Activated CD8-positive, alpha-beta memory T cell treated with anti-CD3 and anti-CD28 coated beads, Interleukin-2, amount 50 U/mL, for 24 hours (primary cell): ENCODE results near the gene NUCKS1.
A peak's percentile ranks its signal among the peaks of the same experiment; 100 is the strongest.

Experiments used
- DNase-seq: peaks from one replicate; pipeline ENCODE4 v3.0.0-alpha.2; 2020; ENCODE audit errors: extremely low read depth

The NUCKS1 gene

GRCh38 chr1:205750138-205751035 lies at the start of gene NUCKS1:
Gene NUCKS1, minus strand, starts transcription at chr1:205750182. Its CDS starts 209 bp downstream, at chr1:205749973.
- DNase-seq, result peak; percentile 93

GRCh38 chr1:205798577-205798976 lies 48.6 kb upstream of the NUCKS1 start:
- DNase-seq, result no peak

GRCh38 chr1:205797168-205797567 lies 47.2 kb upstream of the NUCKS1 start:
- no peak for DNase-seq

GRCh38 chr1:205794011-205794730 lies 44.2 kb upstream of the NUCKS1 start:
- DNase-seq, result no peak

- no peak for DNase-seq
Measured at GRCh38 chr1:205792961-205793673, 43.1 kb upstream of the NUCKS1 start.

GRCh38 chr1:205792481-205792881 lies 42.5 kb upstream of the NUCKS1 start:
- no peak for DNase-seq

- no peak for DNase-seq
Measured at GRCh38 chr1:205791568-205792180, 41.7 kb upstream of the NUCKS1 start.

GRCh38 chr1:205787287-205787916 lies 37.4 kb upstream of the NUCKS1 start:
- DNase-seq, result no peak

GRCh38 chr1:205786601-205787000 lies 36.6 kb upstream of the NUCKS1 start:
- no peak for DNase-seq

GRCh38 chr1:205785446-205785845 lies 35.5 kb upstream of the NUCKS1 start:
- DNase-seq, result no peak

GRCh38 chr1:205783904-205784303 lies 33.9 kb upstream of the NUCKS1 start:
- no peak for DNase-seq

GRCh38 chr1:205783433-205783795 lies 33.4 kb upstream of the NUCKS1 start:
- no peak for DNase-seq

GRCh38 chr1:205782627-205783432 lies 32.8 kb upstream of the NUCKS1 start:
- no peak for DNase-seq

GRCh38 chr1:205780335-205780734 lies 30.4 kb upstream of the NUCKS1 start:
- DNase-seq, result no peak

GRCh38 chr1:205777994-205778393 lies 28.0 kb upstream of the NUCKS1 start:
- no peak for DNase-seq

GRCh38 chr1:205775717-205776056 lies 25.7 kb upstream of the NUCKS1 start:
- DNase-seq, result no peak

GRCh38 chr1:205775015-205775716 lies 25.2 kb upstream of the NUCKS1 start, which contains the start of gene RAB29:
Gene RAB29, minus strand, starts transcription at chr1:205775482. Its CDS starts 526 bp downstream, at chr1:205774956.
- peak; percentile 68 for DNase-seq

- DNase-seq, result no peak
Measured at GRCh38 chr1:205774198-205775014, 24.4 kb upstream of the NUCKS1 start.

- DNase-seq, result no peak
Measured at GRCh38 chr1:205772607-205773032, 22.6 kb upstream of the NUCKS1 start.
